ENCODE results near the gene P2RX6. TPM values are rescaled to one million over a fixed set of nuclear protein-coding genes. Genes with fewer than 3 reads are reported as not detected.

P2RX6 gene
- total RNA-seq, 6 donors from 2014 or later: 0.39 to 22.0 (median 0.65) TPM

- ATAC-seq (ENCODE audit: low FRiP score in 2 of 2) (no peak), DNase-seq (no peak)
- peaks cover 0 to 9% (median 1%) of the 10 kb centered on the region in 4 donors for H3K9me3 ChIP-seq
- H3K27me3 ChIP-seq: no peaks in the 10 kb centered on the region
- WGBS, 2 donors: 70 to 80% methylated on average over 10 of the region's 10 CpGs
- peaks cover 26 to 42% (median 30%) of the 10 kb centered on the region in 4 donors for H3K4me1 ChIP-seq
- H3K36me3 ChIP-seq: peaks cover 0 to 10% (median 4%) of the 10 kb centered on the region in 4 donors
- H3K4me3 ChIP-seq: peak overlapping the region; percentile 38 to 81 (median 68)
- TF ChIP-seq POLR2AphosphoS5 (IDR thresholded peaks at IDR 0.05) (no peak), POLR2A (IDR thresholded peaks at IDR 0.05) (no peak), CTCF (IDR thresholded peaks at IDR 0.05) (no peak), EP300 (IDR thresholded peaks at IDR 0.05) (no peak)
- H3K27ac ChIP-seq: peak overlapping the region; percentile 82 to 95 (median 93)
Measured at GRCh38 chr22:20980938-20981722, 33.8 kb upstream of the P2RX6 start.

- peak; percentile 87 to 96 for DNase-seq
- peaks cover 0 to 9% (median 1%) of the 10 kb centered on the region in 4 donors for H3K9me3 ChIP-seq
- H3K27ac ChIP-seq: peak within 1 kb of the TSS; percentile 82 to 95 (median 93)
- WGBS, 2 donors: 0 to 1% methylated on average over 15 to 51 of the region's 87 CpGs
- peak within 1 kb of the TSS; percentile 38 to 81 (median 68) for H3K4me3 ChIP-seq
- peaks cover 0 to 18% (median 5%) of the 10 kb centered on the region in 4 donors for H3K36me3 ChIP-seq
- peaks cover 26 to 42% (median 30%) of the 10 kb centered on the region in 4 donors for H3K4me1 ChIP-seq
- TF ChIP-seq POLR2A (IDR thresholded peaks at IDR 0.05) (peak; percentile 15 to 96 (median 82)), EP300 (IDR thresholded peaks at IDR 0.05) (peak in 1 of 4 donors; percentile 50), CTCF (IDR thresholded peaks at IDR 0.05) (peak in 5 of 6 experiments; percentile 21 to 73 (median 61)), POLR2AphosphoS5 (IDR thresholded peaks at IDR 0.05) (peak; percentile 95 to 96)
- ATAC-seq (ENCODE audit: low FRiP score in 2 of 2): peak; percentile 92 to 96
- no peaks in the 10 kb centered on the region for H3K27me3 ChIP-seq
Measured at GRCh38 chr22:20981787-20982562, 33.0 kb upstream of the P2RX6 start, which contains the start of gene LZTR1. LZTR1 (plus strand) TSS chr22:20982297; CDS start chr22:20982372, 75 bp downstream.

- H3K27me3 ChIP-seq: no peaks in the 10 kb centered on the region
- H3K4me1 ChIP-seq: peaks cover 26 to 42% (median 30%) of the 10 kb centered on the region in 4 donors
- ATAC-seq (ENCODE audit: low FRiP score in 2 of 2) (peak; percentile 4 to 5), DNase-seq (no peak)
- H3K36me3 ChIP-seq: peaks cover 2 to 24% (median 9%) of the 10 kb centered on the region in 4 donors
- H3K4me3 ChIP-seq: peak overlapping the region; percentile 38 to 81 (median 68)
- peak overlapping the region in 3 of 4 donors; percentile 92 to 95 (median 94) for H3K27ac ChIP-seq
- peaks cover 0 to 9% (median 1%) of the 10 kb centered on the region in 4 donors for H3K9me3 ChIP-seq
- 6% methylated on average over 12 of the region's 12 CpGs; no CpG with 5 or more reads in 1 of the 2 donors for WGBS, 2 donors
- no peak for TF ChIP-seq CTCF (IDR thresholded peaks at IDR 0.05)
- TF ChIP-seq POLR2AphosphoS5 (IDR thresholded peaks at IDR 0.05): no peak
- no peak for TF ChIP-seq EP300 (IDR thresholded peaks at IDR 0.05)
- no peak for TF ChIP-seq POLR2A (IDR thresholded peaks at IDR 0.05)
Measured at GRCh38 chr22:20982563-20982882, 32.4 kb upstream of the P2RX6 start.

- H3K36me3 ChIP-seq: peaks cover 3 to 31% (median 14%) of the 10 kb centered on the region in 4 donors
- peaks cover 0 to 8% (median 1%) of the 10 kb centered on the region in 4 donors for H3K9me3 ChIP-seq
- H3K27ac ChIP-seq: peak overlapping the region in 2 of 4 donors; percentile 92 to 95
- TF ChIP-seq POLR2A (IDR thresholded peaks at IDR 0.05) (no peak), POLR2AphosphoS5 (IDR thresholded peaks at IDR 0.05) (no peak), CTCF (IDR thresholded peaks at IDR 0.05) (no peak), EP300 (IDR thresholded peaks at IDR 0.05) (no peak)
- DNase-seq (no peak), ATAC-seq (ENCODE audit: low FRiP score in 2 of 2) (no peak)
- peaks cover 26 to 42% (median 30%) of the 10 kb centered on the region in 4 donors for H3K4me1 ChIP-seq
- 66 to 84% methylated on average over 4 to 5 of the region's 5 CpGs for WGBS, 2 donors
- no peaks in the 10 kb centered on the region for H3K27me3 ChIP-seq
- H3K4me3 ChIP-seq: peak overlapping the region; percentile 38 to 81 (median 68)
Measured at GRCh38 chr22:20983081-20983771, 31.7 kb upstream of the P2RX6 start.
